Esophagus squamous epithelium (tissue), 5 donors: Measurements from ENCODE around the gene TERT. TPM values are rescaled to one million over a fixed set of nuclear protein-coding genes. Genes with fewer than 3 reads are reported as not detected.

Source experiments
- DNase-seq: peaks from one replicate; lab custom pipeline; 2025; lab: John Stamatoyannopoulos, UW
- H3K27ac ChIP-seq, 4 donors: fragments of 200-600 bp; sonication (generic); one replicate each; pipeline ENCODE4 v1.5.1; 2016 to 2019; ENCODE audit warnings: mild to moderate bottlenecking in 1 of 4
- H3K27me3 ChIP-seq, 4 donors: fragments of 200-600 bp; sonication (generic); 1 replicate in 3 of 4; 2 replicates in 1 of 4; pipeline versions ENCODE4 v1.5.1 to v1.6.0; 2017 to 2021; ENCODE audit warnings: antibody characterized with exemption in 1 of 4
- H3K36me3 ChIP-seq, 3 donors: fragments of 200-600 bp; sonication (generic); one replicate each; pipeline ENCODE4 v1.5.1; 2016 to 2019
- H3K4me1 ChIP-seq, 3 donors: fragments of 200-600 bp; sonication (generic); one replicate each; pipeline ENCODE4 v1.5.1; 2017 to 2019
- H3K4me3 ChIP-seq, 4 donors: fragments of 200-600 bp; sonication (generic); 1 replicate in 3 of 4; 2 replicates in 1 of 4; pipeline ENCODE4 v1.5.1; 2016 to 2019; ENCODE audit warnings: mild to moderate bottlenecking in 2 of 4, moderate library complexity in 1 of 4
- H3K9me3 ChIP-seq, 3 donors: fragments of 200-600 bp; sonication (generic); one replicate each; pipeline ENCODE4 v1.5.1; 2016 to 2019
- CTCF ChIP-seq, 6 experiments: fragments of 450-650 bp in 4 of 6; fragments of 200-600 bp in 2 of 6; sonication (generic) in 2 of 6; IDR thresholded peaks; one replicate each; pipeline ENCODE4 v1.5.1; 2016 to 2019; ENCODE audit warnings: antibody characterized with exemption in 6 of 6, mild to moderate bottlenecking in 4 of 6, moderate library complexity in 4 of 6
- POLR2A ChIP-seq, 4 donors: fragments of 450-650 bp; IDR thresholded peaks; one replicate each; pipeline ENCODE4 v1.6.1; 2017; ENCODE audit warnings: antibody characterized with exemption in 4 of 4, mild to moderate bottlenecking in 4 of 4, moderate library complexity in 3 of 4
- WGBS, 2 donors: methylation state at CpG; one replicate each; pipeline ENCODE4 v1.1.5; 2018; 5-methylcytosine and 5-hydroxymethylcytosine counted together
- intact Hi-C: fragments of 100-400 bp; cut with DNase I; formaldehyde crosslinking; loops from one replicate; pipeline ENCODE4 v1.15.0; 2022
- total RNA-seq, 4 donors: library from RNA; depleted of rRNA; stranded (reverse); fragments of >200 nt; gene quantifications; one replicate each; pipeline ENCODE4 v1.1.0, GENCODE V29; 2016
- donor health status: DM: yes; HTN: yes; CAD: no.

TERT gene
- total RNA-seq, 4 donors from 2014 or later = 0.19 to 9.5 (median 0.31) TPM; not detected in 1

- WGBS, 2 donors = 90% methylated on average over 2 of the region's 11 CpGs; no CpG with 5 or more reads in 1 of the 2 donors
- Histone ChIP-seq H3K4me1 (no peaks in the 10 kb centered on the region), H3K27ac (no peak overlapping the region), H3K9me3 (peaks cover 0 to 3% (median 0%) of the 10 kb centered on the region in 3 donors), H3K27me3 (peaks cover 0 to 49% (median 0%) of the 10 kb centered on the region in 4 donors), H3K4me3 (no peak overlapping the region), H3K36me3 (no peaks in the 10 kb centered on the region)
- DNase-seq = no peak
- intact Hi-C loops = no loop called here
- no peak for TF ChIP-seq POLR2A (IDR thresholded peaks at IDR 0.05)
- TF ChIP-seq CTCF (IDR thresholded peaks at IDR 0.05) = no peak
Observed at GRCh38 chr5:1219768-1220100, 75.1 kb downstream of the TERT start.

- TF ChIP-seq CTCF (IDR thresholded peaks at IDR 0.05) (no peak), POLR2A (IDR thresholded peaks at IDR 0.05) (no peak)
- no peak for DNase-seq
- Histone ChIP-seq H3K27ac (no peak overlapping the region), H3K4me1 (no peaks in the 10 kb centered on the region), H3K9me3 (peaks cover 0 to 3% (median 0%) of the 10 kb centered on the region in 3 donors), H3K27me3 (peaks cover 0 to 44% (median 0%) of the 10 kb centered on the region in 4 donors), H3K4me3 (no peak overlapping the region), H3K36me3 (no peaks in the 10 kb centered on the region)
- intact Hi-C loops = no loop called here
- 80% methylated on average over 2 of the region's 38 CpGs; no CpG with 5 or more reads in 1 of the 2 donors for WGBS, 2 donors
Observed at GRCh38 chr5:1219098-1219767, 75.6 kb downstream of the TERT start.

GRCh38 chr5:1218351-1219080, 76.4 kb downstream of the TERT start:
- intact Hi-C loops = no loop called here
- WGBS, 2 donors = 73 to 89% methylated on average over 7 to 23 of the region's 38 CpGs
- Histone ChIP-seq H3K36me3 (no peaks in the 10 kb centered on the region), H3K27me3 (peaks cover 0 to 43% (median 0%) of the 10 kb centered on the region in 4 donors), H3K9me3 (peaks cover 0 to 3% (median 0%) of the 10 kb centered on the region in 3 donors), H3K4me1 (no peaks in the 10 kb centered on the region), H3K4me3 (no peak overlapping the region), H3K27ac (no peak overlapping the region)
- TF ChIP-seq POLR2A (IDR thresholded peaks at IDR 0.05) (no peak), CTCF (IDR thresholded peaks at IDR 0.05) (no peak)
- DNase-seq = no peak

GRCh38 chr5:1217596-1218206, 77.2 kb downstream of the TERT start:
- intact Hi-C loops = no loop called here

More at GRCh38 chr5:1217596-1218206, 77.2 kb downstream of the TERT start:
- Histone ChIP-seq H3K9me3 (peaks cover 0 to 3% (median 0%) of the 10 kb centered on the region in 3 donors), H3K4me1 (no peaks in the 10 kb centered on the region), H3K27me3 (peaks cover 0 to 43% (median 0%) of the 10 kb centered on the region in 4 donors), H3K4me3 (no peak overlapping the region), H3K36me3 (no peaks in the 10 kb centered on the region), H3K27ac (no peak overlapping the region)
- no peak for DNase-seq
- TF ChIP-seq POLR2A (IDR thresholded peaks at IDR 0.05) (no peak), CTCF (IDR thresholded peaks at IDR 0.05) (no peak)
- WGBS, 2 donors = 43 to 70% methylated on average over 6 to 18 of the region's 24 CpGs
